Suppressor macrophage treated with lipopolysaccharide for 4 hours (primary cell): Measurements from ENCODE around the gene CLEC1A.

ENCODE experiments used
- DNase-seq: peaks from one replicate; pipeline ENCODE4 v3.0.0-alpha.2; 2020

The CLEC1A gene

GRCh38 chr12:10098791-10099190 lies at the start of gene CLEC1A:
Gene CLEC1A, minus strand, starts transcription at chr12:10098985. Its CDS starts 63 bp downstream, at chr12:10098922.
- DNase-seq, result no peak

DNA sequence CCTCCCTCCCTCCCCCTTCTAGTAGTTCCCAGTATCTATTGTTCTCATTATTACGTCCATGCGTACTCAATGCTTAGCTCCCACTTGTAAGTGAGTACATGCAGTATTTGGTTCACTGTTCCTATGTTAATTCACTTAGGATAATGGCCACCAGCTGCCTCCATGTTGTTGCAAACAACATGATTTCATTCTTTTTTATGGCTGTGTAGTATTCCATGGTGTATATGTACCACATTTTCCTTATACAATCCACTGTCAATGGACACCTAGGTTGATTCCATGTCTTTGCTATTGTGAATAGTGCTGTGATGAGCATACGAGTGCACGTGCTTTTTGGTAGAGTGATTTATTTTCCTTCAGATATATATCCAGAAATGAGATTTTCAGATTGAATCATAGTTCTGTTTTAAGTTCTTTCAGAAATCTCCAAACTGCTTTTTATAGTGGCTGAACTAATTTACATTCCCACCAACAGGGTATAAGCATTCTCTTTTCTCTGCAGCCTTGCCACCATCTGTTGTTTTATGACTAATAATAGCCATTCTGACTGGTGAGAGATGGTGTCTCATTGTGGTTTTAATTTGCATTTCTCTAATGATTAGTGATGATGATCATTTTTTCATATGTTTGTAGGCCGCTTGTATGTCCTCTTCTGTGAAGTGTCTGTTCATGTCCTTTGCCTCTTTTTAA lies 49.1 kb upstream of the CLEC1A start:
- no peak for DNase-seq

DNA sequence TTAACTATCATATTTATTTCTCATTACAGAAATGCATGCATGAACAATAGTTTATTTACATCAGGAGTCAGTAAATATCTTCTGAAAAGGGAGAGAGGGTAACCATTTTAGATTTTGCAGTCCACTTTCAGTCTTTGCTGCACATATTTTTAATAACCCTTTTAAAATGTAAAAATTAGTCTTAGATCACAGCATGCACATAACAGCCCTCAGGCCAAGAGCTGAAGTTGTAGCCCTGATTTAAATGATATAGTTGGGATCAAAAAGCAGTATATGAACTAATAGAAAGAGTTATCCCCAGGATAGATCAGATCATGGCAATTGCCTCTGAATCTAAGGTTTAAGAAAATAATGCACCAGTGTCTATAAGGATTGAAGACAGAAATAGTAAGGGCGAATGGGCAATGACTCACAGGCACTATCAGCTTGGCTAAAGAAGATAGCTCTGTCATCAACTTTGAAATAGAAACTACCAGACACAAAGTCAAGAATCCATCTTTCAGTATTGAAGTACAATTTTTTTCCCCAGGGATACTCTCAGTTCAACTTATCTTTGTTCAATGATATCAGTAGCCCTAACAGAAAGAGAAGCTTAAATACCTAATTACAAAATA lies 44.3 kb upstream of the CLEC1A start:
- peak; percentile 72 for DNase-seq

DNA sequence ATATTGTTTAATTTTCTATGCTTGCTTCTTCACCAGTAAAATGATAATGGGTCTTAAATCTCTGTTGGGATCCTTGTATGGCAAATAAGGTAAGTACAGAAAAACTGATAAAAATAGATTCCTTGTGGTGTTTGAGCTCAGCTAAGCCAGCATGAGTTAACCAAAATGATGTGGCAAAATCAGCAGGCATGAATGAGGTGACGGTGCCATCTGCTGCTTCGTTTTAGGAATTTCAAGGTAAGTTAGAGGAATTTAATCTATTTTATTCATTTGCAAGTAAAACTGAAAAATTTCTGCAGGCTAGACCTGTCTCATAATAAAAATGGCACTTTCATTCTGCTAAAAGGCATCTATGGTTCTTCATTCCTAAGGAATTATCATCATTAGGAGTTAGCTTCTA lies 41.2 kb upstream of the CLEC1A start:
- peak; percentile 75 for DNase-seq

DNA sequence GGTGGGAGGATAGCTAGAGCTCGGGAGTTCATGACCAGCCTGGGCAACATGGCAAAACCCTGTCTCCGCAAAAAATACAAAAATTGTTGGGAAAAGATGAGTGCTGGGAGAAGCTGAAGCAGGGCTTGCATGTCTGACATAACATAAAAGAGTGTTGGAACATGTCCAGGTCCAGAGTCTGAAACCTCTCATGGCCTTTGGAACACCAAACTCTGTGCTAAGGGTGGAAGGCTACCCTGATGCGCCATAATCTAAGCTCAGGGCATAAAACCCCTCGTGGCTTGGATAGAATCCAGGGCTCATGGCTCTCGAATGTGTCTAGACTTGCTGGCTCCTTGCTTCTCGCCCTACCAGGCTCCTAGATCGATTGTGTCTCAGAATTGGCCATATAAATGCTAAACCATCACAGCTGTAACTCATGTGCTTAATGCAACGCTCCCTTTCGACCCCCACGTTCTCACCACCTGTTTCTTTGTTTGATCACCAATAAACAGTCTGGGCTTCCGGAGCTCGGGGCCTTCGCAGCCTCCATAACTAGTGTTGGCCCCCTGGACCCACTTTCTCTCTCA lies 37.9 kb upstream of the CLEC1A start:
- no peak for DNase-seq

DNA sequence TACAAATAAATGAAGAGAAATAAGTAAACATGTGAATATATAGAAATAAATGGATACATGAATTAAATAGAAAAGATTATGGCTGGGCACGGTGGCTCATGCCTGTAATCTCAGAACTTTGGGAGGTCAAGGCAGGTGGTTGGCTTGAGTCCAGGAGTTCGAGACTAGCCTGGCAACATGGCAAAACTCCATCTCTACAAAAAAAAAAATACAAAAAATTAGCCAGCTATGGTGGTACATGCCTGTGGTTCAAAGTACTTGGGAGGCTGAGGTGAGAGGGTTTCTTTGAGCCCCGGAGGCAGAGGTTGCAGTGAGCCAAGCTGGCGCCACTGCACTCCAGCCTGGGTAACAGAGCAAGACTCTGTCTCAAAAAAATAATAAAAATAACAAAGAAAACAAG lies 36.3 kb upstream of the CLEC1A start:
- no peak for DNase-seq

DNA sequence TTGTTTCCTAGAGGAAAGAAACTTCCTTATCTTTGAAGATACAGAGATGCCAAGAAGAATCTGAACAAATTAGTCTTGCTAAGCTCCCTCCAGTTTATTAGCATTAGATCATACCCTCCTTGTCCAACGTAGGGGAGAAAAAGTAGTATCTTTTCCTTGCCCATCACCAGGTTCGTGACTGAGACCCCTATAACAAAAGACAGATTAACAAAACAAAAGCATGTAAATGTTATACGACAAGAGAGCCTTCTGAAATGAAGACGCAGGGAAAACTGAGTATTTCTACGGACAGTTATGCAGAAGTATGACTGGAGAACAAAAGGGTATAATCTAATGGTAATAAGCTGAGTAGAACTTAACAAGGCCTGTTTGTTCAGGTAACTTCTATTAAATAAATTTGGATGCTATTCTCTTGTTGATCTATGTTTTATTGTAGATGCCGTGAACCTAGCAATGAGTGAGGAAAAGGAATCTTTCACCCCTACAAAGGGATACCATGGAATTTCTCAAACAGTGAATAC lies 34.1 kb upstream of the CLEC1A start:
- no peak for DNase-seq

DNA sequence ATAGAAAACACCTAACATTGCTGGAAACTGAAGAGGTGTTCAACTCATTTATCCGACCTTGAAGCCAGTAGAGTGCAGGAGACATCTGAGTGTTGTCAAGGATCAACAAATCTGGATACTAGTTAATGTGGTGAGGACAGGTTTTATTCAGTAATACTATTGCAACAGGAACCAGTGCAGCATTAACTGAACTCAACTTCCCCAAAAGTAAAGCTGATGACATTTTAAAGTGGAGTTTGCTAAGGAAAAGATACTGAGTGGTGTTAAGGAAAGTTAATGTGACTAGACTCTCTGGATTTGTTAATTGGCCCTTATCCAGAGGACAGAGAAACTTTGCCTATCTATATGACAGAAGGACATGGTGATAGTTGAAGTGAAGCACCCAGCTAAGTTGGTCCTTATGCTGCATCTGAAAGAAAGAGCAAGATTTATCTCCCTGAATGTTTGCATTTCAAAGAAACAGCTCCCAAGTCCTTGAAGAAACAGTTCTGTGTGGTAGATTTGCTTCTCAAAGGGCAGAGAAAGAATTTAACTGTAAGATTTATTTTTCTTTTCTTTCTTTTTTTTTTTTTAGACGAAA lies 32.4 kb upstream of the CLEC1A start:
- peak; percentile 79 for DNase-seq

- DNase-seq, result peak; percentile 82
Observed at GRCh38 chr12:10130042-10130441, 31.3 kb upstream of the CLEC1A start, which contains the start of gene CLEC7A. Gene CLEC7A, minus strand, starts transcription at chr12:10130199. Its CDS starts 117 bp downstream, at chr12:10130082.

DNA sequence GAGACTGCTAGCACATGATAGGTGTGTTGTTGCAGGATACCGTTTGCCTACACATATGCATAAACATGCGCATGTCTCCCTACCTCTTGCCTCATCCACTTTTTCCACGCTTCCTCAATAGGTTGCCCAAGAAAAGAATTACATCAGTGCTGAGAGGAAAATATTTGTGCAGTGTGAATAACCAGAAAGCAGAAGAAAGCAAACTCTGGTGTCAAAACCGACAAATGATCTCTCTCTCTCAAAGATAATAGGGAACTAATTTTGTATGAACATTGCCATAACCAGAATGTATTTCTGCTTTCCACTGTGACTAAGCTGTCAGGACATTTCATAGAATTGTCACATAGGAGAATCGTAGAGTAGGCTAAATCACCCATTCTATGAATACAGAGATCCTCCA lies 29.9 kb upstream of the CLEC1A start:
- DNase-seq, result peak; percentile 97

DNA sequence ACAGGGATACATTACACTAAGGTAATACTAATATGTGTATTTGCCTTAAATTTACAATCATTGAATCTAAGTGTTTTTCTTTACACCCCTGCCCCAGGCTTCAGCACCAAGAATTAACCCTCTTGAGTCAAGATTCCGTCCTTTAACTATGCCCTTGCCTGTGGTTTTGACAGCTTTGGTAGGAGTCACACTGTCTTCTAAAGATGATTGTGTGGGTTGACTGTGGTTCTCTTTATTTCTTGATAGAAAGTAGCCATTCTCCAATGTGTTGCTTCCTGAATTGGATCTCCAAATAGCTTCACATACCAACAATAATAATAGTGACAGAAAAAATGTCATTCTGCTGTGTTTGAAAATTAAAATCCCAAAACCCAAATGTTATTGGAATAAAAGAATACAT lies 27.6 kb upstream of the CLEC1A start:
- DNase-seq, result peak; percentile 49

GRCh38 chr12:10122689-10123088 lies 23.9 kb upstream of the CLEC1A start:
- DNase-seq, result no peak

- peak; percentile 92 for DNase-seq
Observed at GRCh38 chr12:10121278-10121677, 22.5 kb upstream of the CLEC1A start.

DNA sequence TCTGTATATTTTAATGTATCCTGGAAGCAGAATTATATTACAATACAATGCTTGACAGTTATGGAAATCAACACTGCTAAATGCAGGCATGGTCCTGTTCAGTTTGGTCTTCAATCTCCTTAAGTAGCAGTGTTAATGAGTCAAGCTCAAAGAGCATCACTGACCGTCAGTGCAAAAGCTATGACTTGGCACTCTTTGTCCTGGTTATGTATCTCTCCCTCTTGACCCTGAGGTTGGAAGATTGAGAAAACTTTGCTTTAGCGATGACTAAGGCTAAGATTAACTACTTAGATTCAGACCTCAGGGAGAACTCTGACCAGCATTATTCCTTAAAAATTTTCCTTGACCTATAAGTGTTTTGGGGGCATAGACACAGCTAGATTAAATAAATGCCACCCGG lies 20.3 kb upstream of the CLEC1A start:
- DNase-seq, result peak; percentile 78

GRCh38 chr12:10115890-10116289 lies 17.1 kb upstream of the CLEC1A start:
- no peak for DNase-seq

GRCh38 chr12:10115311-10115710 lies 16.5 kb upstream of the CLEC1A start:
- no peak for DNase-seq

GRCh38 chr12:10113920-10114319 lies 15.1 kb upstream of the CLEC1A start:
- no peak for DNase-seq

DNA sequence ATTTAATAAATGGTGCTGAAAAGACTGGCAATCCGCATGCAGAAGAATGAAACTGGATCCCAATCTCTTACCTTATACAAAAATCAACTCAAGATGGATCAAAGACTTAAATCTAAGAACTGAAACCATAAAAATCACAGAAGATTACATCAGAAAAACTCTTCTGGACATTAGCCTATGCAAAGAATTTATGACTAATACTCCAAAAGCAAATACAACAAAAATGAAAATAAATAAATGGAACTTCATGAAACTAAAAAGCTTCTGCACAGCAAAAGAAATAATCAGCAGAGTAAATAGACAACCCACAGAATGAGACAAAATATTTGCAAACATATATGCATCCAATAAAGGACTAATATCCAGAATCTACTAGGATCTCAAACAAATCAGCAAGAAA lies 14.3 kb upstream of the CLEC1A start:
- DNase-seq, result peak; percentile 43

DNA sequence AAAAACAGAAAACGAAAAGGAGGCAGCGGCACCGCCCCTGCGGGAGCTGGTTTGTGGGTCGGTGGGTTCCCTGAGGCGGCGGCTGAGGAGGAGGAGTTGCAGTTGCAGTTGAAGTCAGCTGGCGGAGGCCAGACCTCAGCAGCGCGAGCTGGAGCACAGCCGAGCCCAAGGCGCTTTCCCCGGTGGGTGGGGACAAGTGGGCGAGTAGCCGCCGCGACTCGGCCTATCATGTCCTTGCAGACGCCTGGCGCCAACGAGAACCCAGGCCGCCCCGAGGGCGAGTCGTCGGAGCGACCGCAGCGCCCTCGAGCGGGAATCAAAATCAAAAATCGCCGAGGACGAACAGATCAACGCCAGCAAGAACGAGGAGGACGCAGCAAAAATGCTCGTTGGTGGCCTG lies 12.7 kb upstream of the CLEC1A start:
- no peak for DNase-seq

- DNase-seq, result no peak
Observed at GRCh38 chr12:10110256-10110844, 11.6 kb upstream of the CLEC1A start.

DNA sequence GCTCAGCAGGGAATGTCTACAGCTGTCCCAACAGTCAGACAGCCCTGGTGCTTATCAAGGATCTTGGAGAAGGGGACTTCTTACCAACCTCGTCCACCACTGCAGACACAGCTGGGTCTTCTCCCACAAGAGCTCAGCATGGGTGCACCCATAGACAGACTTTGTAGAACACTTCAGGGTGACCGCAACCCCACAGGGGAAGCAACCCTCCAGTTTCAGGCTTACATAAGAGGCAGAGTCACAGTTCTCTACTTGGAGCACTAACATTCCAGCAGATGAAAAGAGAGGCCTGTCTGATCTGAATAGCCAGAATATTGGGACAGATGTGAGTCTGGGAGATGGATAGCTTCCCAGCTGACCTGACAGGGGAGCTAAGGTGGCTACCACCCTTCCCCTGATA lies 3.5 kb upstream of the CLEC1A start:
- DNase-seq, result peak; percentile 70

- DNase-seq, result no peak
Observed at GRCh38 chr12:10101648-10102220, 2.9 kb upstream of the CLEC1A start.

GRCh38 chr12:10101042-10101579 lies 2.3 kb upstream of the CLEC1A start:
- no peak for DNase-seq
